GM12891 (cell line): ENCODE measurements around the gene GOLGA8K. TPM values are rescaled to one million over a fixed set of nuclear protein-coding genes. Genes with fewer than 3 reads are reported as not detected.
"Not testable (repeated sequence)": the region's sequence is repeated elsewhere in the genome, so short reads cannot be mapped to it uniquely, and the experiment has no call there.

ENCODE experiments used
- DNase-seq: peaks from one replicate; pipeline ENCODE4 v3.0.0; 2011; ENCODE audit warnings: low spot score; ENCODE audit not compliant: insufficient read length
- FAIRE-seq: peaks from 2 replicates; lab custom pipeline; 2011; peaks lifted over from hg19 to GRCh38; lab: Jason Lieb, UNC
- polyA plus RNA-seq: library from polyadenylated mRNA; unstranded; fragments of >200 nt; gene quantifications from one replicate; pipeline ENCODE4 v1.2.1, GENCODE V29; 2012; ENCODE audit warnings: low read depth, missing spikeins, inconsistent platforms; ENCODE audit not compliant: missing spikeins

GOLGA8K gene, protein sequence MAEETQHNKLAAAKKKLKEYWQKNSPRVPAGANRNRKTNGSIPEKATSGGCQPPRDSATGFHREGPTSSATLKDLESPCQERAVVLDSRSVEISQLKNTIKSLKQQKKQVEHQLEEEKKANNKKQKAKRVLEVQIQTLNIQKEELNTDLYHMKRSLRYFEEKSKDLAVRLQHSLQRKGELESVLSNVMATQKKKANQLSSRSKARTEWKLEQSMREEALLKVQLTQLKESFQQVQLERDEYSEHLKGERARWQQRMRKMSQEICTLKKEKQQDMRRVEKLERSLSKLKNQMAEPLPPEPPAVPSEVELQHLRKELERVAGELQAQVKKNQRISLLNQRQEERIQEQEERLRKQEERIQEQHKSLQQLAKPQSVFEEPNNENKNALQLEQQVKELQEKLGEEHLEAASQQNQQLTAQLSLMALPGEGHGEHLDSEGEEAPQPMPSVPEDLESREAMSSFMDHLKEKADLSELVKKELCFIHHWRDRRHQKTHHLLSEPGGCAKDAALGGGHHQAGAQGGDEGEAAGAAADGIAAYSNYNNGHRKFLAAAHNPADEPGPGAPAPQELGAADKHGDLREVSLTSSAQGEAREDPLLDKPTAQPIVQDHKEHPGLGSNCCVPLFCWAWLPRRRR
- polyA plus RNA-seq: not detected

DNA sequence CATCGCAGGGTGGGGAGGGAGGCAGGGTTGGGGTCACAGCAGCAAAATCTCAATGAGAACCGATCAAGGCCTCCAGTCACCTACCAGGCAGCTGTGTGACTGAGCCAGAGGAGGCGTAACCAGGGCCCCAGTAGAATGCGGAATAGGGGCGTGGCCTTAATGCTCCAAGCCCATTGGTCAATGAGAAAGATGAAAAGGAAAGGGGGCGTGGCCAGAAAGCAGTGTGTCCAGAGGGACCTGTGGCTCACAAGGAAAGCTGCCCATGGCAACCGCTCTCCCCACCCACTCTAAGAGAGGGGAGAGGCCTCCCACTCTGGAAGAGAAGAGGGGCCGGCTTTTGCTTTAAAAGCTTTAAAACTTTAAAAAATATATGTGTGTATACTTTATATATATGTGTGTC lies at the start of gene GOLGA8K:
GOLGA8K (minus strand) TSS at position 101 of the 400 bp plus-strand sequence; CDS start at position 3, 98 bp downstream.
- FAIRE-seq, DNase-seq: not testable (repeated sequence)

- not testable (repeated sequence) for FAIRE-seq, DNase-seq
Measured at GRCh38 chr15:32440445-32440977, 37.4 kb upstream of the GOLGA8K start.

- DNase-seq, FAIRE-seq: not testable (repeated sequence)
Measured at GRCh38 chr15:32434102-32434963, 31.2 kb upstream of the GOLGA8K start.

GRCh38 chr15:32427635-32428034 lies 24.5 kb upstream of the GOLGA8K start:
- FAIRE-seq, DNase-seq: not testable (repeated sequence)

GRCh38 chr15:32426511-32426910 lies 23.4 kb upstream of the GOLGA8K start:
- DNase-seq, FAIRE-seq: not testable (repeated sequence)

DNA sequence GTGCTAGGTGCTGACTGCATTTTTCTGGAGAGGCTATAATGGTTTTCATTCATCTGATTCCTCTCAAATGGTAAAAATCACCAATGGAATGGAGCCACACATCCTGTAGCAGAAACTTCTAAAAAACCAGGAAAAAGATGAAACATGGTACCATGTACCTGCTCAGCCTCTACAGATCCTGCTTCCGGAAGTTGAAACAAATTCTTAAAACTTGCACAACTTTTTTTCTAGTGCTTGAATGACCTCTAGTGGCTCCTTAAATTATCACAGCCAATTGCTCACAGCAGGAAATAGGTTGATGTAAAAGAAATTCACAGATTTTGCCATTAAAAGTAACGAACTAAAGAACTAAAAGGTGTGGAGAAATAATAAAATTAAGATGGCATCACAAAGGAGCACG lies 4.8 kb upstream of the GOLGA8K start:
- not testable (repeated sequence) for FAIRE-seq, DNase-seq

DNA sequence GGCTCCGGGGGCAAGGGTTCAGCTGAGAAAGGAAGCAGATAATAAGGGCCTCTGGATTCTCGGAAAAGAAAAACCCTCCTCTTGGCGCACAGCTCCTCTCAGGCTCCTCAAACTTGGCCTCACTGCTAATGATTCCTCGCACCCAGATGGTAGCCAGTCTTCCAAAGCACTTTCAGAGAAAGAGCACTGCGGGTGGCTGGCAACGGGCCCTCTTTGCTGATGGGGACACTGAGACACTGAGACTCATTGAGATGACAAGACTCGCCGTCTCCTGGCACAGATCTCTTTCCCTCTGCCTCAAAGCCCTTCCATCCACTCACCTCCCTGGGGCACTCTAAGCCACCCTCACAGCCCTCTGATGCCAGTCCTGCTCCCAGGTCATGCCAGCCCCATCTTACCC lies 6.6 kb downstream of the GOLGA8K start:
- not testable (repeated sequence) for FAIRE-seq

DNA sequence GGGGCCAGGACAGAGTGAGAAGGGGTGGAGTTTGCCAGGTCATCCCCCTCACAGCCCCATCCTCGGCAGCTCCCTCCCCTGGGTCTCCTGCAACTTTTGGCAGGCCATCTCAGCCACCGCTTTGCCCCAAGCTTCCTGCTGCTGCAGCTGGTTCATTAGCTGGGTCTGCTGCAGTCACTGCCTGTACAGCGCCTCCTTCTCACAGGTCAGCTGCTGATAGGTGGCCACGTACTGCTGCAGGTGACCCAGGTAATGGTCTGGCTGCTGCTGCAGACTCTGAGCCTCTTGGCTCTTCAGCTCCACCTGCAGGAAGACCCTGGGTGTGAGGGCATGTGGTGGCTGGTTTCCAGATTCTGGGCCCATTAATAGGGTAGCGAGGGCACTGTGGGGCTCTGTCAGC lies 8.3 kb downstream of the GOLGA8K start:
- FAIRE-seq, DNase-seq: not testable (repeated sequence)

More for the DNA sequence above, 6.6 kb downstream of the GOLGA8K start:
- not testable (repeated sequence) for DNase-seq

GRCh38 chr15:32388050-32388648 lies 14.9 kb downstream of the GOLGA8K start:
- FAIRE-seq, DNase-seq: not testable (repeated sequence)

DNA sequence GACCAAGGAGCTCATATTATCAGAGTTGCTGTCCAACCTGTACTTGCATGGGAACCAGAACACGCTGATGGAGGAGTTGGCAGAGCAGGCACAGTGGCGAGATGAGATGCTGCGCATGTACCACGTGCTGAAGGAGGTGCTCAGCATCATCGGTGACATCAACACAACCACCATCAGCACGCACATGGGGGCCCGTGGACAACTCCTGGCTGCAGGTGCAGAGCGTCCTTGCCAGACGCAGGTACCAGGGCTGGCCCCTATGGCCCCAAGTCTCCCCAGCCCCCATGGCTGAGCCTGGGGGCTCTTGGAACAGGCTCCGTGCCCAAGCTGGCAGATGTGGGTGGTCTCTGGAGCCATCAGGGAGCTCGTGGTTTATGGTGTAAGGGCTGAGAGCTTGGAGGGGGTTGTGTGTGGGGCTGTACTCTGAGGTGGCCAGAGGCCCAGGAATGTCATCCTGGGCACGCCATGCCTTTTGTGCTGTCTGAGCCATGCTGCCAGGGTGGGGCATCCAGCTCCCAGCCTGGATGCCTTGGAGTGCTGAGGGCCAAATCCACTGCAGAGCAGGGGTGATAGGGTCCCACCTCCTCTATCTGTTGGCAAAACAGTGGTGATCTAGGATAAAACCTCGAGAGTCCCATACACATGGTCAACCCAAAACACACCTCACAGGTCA lies 17.1 kb downstream of the GOLGA8K start:
- FAIRE-seq, DNase-seq: not testable (repeated sequence)

- DNase-seq, FAIRE-seq: not testable (repeated sequence)
Measured at GRCh38 chr15:32374185-32374584, 28.9 kb downstream of the GOLGA8K start.

DNA sequence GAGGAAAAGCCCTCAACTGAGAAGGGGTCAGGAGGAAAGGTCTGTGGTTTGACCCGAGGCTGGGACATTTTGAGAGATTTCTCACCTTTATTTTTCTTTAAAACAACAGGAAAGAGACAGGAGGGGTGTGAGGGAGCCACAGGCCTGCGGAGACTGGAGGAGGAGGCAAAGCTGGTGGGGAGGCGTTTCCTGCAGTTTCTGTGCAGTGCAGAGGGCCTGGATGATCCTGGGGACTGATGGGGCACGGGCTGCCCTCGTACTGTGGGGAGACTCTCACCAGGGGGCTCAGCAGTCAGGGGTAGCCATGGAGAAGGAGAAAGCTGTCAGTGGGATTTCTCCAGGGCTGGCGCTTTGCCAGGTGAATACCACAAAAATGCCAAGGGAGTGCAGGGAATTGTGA lies 29.4 kb downstream of the GOLGA8K start:
- DNase-seq, FAIRE-seq: not testable (repeated sequence)

GRCh38 chr15:32372075-32372474 lies 31.0 kb downstream of the GOLGA8K start:
- FAIRE-seq, DNase-seq: not testable (repeated sequence)

DNA sequence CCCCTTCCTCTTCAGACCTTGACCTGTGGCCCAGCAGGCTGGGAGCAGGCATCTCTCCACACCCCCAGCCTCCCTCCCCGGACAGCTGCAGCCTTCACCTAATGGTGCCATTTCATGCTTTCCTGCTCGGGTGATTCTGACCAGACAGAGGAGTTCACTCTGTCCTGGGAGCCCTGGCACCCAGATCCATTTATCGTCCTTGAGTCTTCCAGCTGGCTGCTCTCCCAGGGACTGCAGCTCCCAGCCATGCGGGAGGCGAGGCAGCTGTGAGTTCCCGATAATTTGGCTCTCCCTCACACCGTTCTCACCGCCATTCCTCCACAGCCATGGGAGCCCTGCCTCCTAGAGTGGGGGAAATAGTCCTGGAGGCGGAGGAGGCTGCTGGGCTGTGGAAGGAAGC lies 32.6 kb downstream of the GOLGA8K start:
- DNase-seq, FAIRE-seq: not testable (repeated sequence)

DNA sequence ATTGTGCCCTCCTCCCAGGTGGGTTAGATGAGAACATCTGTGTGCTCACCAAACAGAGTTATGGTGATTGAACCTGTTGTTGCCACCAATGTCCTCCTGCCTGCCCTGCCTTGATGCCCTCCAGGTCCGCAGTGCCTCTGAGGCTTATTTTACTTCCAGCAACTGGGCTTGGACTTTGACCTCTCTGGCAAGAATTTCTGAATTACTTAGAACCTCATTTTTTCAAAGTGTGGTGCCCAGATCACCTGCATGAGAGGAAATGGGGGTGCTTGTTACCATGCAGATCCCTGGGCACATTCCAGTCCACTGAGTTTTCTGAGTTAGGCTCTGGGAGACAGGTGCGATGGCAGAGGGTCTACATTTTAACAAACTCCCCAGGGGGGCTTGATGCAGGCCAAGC lies 33.0 kb downstream of the GOLGA8K start:
- not testable (repeated sequence) for FAIRE-seq

DNA sequence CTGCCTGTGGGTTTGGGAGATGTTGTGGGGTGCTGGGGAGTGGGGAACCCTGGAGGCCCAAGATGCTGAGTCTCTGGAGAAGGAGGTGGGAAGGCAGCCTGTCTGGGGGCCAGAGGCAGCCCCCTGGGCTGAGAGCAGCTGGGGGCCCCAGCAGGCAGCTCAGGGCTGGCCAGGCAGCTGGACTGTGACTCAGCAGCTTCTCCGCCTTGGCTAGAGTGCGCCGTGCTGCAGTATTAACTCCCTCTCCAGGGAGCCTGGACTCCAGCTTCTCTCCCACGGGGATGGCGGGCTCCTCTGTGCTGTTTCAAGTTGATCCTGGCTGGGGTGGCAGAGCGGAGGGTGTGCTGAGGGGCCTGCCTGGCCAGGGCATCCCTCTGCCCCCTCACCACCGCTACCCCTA lies 36.6 kb downstream of the GOLGA8K start:
- not testable (repeated sequence) for DNase-seq, FAIRE-seq

More for the DNA sequence above, 33.0 kb downstream of the GOLGA8K start:
- not testable (repeated sequence) for DNase-seq

- DNase-seq, FAIRE-seq: not testable (repeated sequence)
Measured at GRCh38 chr15:32365955-32366354, 37.1 kb downstream of the GOLGA8K start.

- not testable (repeated sequence) for FAIRE-seq, DNase-seq
Measured at GRCh38 chr15:32364944-32365343, 38.1 kb downstream of the GOLGA8K start.
